ENCODE measurements around the gene KRI1. TPM values are rescaled to one million over a fixed set of nuclear protein-coding genes. Genes with fewer than 3 reads are reported as not detected.

Gene KRI1
- total RNA-seq, 4 donors from 2014 or later, result 13.7 to 23.9 (median 16.0) TPM

DNA sequence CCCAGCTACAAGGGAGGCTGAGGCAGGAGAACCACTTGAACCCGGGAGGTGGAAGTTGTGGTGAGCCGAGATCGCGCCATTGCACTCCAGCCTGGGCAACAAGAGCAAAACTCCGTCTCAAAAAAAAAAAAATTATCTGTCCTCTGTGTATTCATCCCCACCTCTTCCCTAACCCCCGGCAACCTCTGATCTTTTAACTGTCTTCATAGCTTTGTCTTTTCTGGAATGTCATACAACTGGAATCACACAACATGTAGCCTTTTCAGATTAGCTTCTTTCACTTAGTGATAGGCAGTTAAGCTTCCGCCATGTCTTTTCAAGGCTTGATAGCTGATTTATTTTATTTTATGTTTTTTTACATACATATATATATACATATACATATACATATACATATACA is 40.2 kb downstream of the KRI1 start:
- H3K36me3 ChIP-seq, result no peaks in the 10 kb centered on the region
- WGBS, result 86% methylated on average over 7 of the region's 7 CpGs

GRCh38 chr19:10523135-10523636 is 42.6 kb downstream of the KRI1 start:
- Histone ChIP-seq H3K27ac (replicated peaks in 1 of 4) (no peak overlapping the region), H3K4me3 (no peak overlapping the region), H3K4me1 (peaks cover 7 to 9% (median 8%) of the 10 kb centered on the region in 4 donors), H3K9me3 (no peaks in the 10 kb centered on the region), H3K36me3 (no peaks in the 10 kb centered on the region), H3K27me3 (peaks cover 0 to 46% (median 20%) of the 10 kb centered on the region in 4 donors)
- no peak for DNase-seq (ENCODE audit: extremely low spot score)
- 78% methylated on average over 3 of the region's 3 CpGs for WGBS
- intact Hi-C loops (cut with DNase I), result no loop called here
- no peak for TF ChIP-seq EP300 (IDR thresholded peaks at IDR 0.05)
- TF ChIP-seq, protein P1, sequence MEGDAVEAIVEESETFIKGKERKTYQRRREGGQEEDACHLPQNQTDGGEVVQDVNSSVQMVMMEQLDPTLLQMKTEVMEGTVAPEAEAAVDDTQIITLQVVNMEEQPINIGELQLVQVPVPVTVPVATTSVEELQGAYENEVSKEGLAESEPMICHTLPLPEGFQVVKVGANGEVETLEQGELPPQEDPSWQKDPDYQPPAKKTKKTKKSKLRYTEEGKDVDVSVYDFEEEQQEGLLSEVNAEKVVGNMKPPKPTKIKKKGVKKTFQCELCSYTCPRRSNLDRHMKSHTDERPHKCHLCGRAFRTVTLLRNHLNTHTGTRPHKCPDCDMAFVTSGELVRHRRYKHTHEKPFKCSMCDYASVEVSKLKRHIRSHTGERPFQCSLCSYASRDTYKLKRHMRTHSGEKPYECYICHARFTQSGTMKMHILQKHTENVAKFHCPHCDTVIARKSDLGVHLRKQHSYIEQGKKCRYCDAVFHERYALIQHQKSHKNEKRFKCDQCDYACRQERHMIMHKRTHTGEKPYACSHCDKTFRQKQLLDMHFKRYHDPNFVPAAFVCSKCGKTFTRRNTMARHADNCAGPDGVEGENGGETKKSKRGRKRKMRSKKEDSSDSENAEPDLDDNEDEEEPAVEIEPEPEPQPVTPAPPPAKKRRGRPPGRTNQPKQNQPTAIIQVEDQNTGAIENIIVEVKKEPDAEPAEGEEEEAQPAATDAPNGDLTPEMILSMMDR (IDR thresholded peaks at IDR 0.05), result no peak
- no peak for TF ChIP-seq POLR2A (IDR thresholded peaks at IDR 0.05; ENCODE audit: low read depth)
- TF ChIP-seq POLR2AphosphoS5 (IDR thresholded peaks at IDR 0.05), result no peak

More for the DNA sequence above, 40.2 kb downstream of the KRI1 start:
- Histone ChIP-seq H3K27me3 (peaks cover 0 to 24% (median 0%) of the 10 kb centered on the region in 4 donors), H3K9me3 (no peaks in the 10 kb centered on the region), H3K4me3 (no peak overlapping the region), H3K27ac (replicated peaks in 1 of 4) (no peak overlapping the region), H3K4me1 (no peaks in the 10 kb centered on the region)
- intact Hi-C loops (cut with DNase I), result no loop called here
- DNase-seq (ENCODE audit: extremely low spot score), result no peak
- TF ChIP-seq POLR2A (IDR thresholded peaks at IDR 0.05; ENCODE audit: low read depth) (no peak), EP300 (IDR thresholded peaks at IDR 0.05) (no peak), POLR2AphosphoS5 (IDR thresholded peaks at IDR 0.05) (no peak)
- TF ChIP-seq, protein P1 (IDR thresholded peaks at IDR 0.05), result no peak

DNA sequence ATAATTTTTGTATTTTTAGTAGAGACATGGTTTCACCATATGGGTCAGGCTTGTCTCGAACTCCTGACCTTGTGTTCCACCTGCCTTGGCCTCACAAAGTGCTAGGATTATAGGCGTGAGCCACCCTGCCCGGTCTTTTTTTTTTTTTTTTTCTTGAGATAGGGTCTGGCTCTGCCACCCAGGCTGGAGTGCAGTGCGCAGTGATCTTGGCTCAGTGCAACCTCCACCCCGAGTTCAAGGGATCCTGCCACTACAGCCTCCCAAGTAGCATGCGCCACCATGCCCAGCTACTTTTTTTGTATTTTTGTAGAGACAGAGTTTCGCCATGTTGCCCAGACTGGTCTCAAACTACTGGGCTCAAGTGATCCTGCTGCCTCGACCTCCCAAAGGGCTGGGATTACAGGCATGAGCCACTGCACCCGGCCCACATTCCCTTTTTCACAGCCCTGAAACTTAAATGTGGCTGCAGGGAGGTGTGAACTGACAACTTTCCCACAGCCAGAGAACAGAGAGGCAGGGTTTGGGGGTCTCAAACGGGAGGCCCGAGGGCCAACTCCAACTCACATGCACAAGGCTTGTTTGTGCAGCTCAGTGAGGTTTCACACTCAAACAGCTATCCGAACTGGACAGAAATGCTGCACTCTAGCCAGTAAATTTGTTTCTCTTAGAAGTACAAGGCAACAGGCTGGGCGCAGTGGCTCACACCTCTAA is 44.2 kb downstream of the KRI1 start:
- no peak for DNase-seq (ENCODE audit: extremely low spot score)
- Histone ChIP-seq H3K27ac (replicated peaks in 1 of 4) (no peak overlapping the region), H3K9me3 (no peaks in the 10 kb centered on the region), H3K4me3 (no peak overlapping the region), H3K36me3 (no peaks in the 10 kb centered on the region), H3K27me3 (peaks cover 3 to 61% (median 30%) of the 10 kb centered on the region in 4 donors), H3K4me1 (peaks cover 20 to 24% (median 22%) of the 10 kb centered on the region in 4 donors)
- intact Hi-C loops (cut with DNase I), result no loop called here
- 85% methylated on average over 9 of the region's 13 CpGs for WGBS
- TF ChIP-seq POLR2AphosphoS5 (IDR thresholded peaks at IDR 0.05), result no peak
- TF ChIP-seq, protein P1 (IDR thresholded peaks at IDR 0.05), result no peak
- TF ChIP-seq POLR2A (IDR thresholded peaks at IDR 0.05; ENCODE audit: low read depth), result no peak
- TF ChIP-seq EP300 (IDR thresholded peaks at IDR 0.05), result no peak

- Histone ChIP-seq H3K9me3 (no peaks in the 10 kb centered on the region), H3K4me1 (peaks cover 20 to 24% (median 22%) of the 10 kb centered on the region in 4 donors), H3K27me3 (peaks cover 3 to 70% (median 36%) of the 10 kb centered on the region in 4 donors), H3K27ac (replicated peaks in 1 of 4) (no peak overlapping the region), H3K4me3 (no peak overlapping the region), H3K36me3 (no peaks in the 10 kb centered on the region)
- intact Hi-C loops (cut with DNase I), result no loop called here
- DNase-seq (ENCODE audit: extremely low spot score), result no peak
- TF ChIP-seq POLR2AphosphoS5 (IDR thresholded peaks at IDR 0.05) (no peak), POLR2A (IDR thresholded peaks at IDR 0.05; ENCODE audit: low read depth) (no peak), EP300 (IDR thresholded peaks at IDR 0.05) (no peak)
- TF ChIP-seq, protein P1 (IDR thresholded peaks at IDR 0.05), result no peak
- 96% methylated on average over 11 of the region's 15 CpGs for WGBS
These were observed 45.0 kb downstream of the KRI1 start for GRCh38 chr19:10520652-10521318.

Measured in esophagus muscularis mucosa (tissue), 4 donors.